H1 (cell line): ENCODE data around the gene PES1. TPM values are rescaled to one million over a fixed set of nuclear protein-coding genes. Genes with fewer than 3 reads are reported as not detected.
A peak's percentile ranks its signal among the peaks of the same experiment; 100 is the strongest.

Source experiments
- CTCF ChIA-PET: fragments of 300-600 bp; sonication (Branson Sonifier 250); formaldehyde crosslinking; loops from one replicate; lab custom pipeline; 2021; ENCODE audit not compliant: partially characterized antibody; lab: Charles Lee
- POLR2A ChIA-PET: fragments of 300-600 bp; sonication (Branson Sonifier 250); formaldehyde crosslinking; loops from one replicate; lab custom pipeline; 2021; ENCODE audit warnings: inconsistent platforms; ENCODE audit not compliant: partially characterized antibody; lab: Charles Lee
- DNase-seq, 2 experiments: peaks; one replicate each; pipeline versions ENCODE4 v3.0.0 to v3.0.0-alpha.2; 2010 to 2022; ENCODE audit warnings: low spot score in 2 of 2, low read depth in 1 of 2, mixed read lengths in 1 of 2
- FAIRE-seq: peaks from 2 replicates; lab custom pipeline; 2011; peaks lifted over from hg19 to GRCh38; lab: Jason Lieb, UNC
- H2AFZ ChIP-seq: 2 replicates; pipeline ENCODE4 v1.8.1; 2012; ENCODE audit warnings: low read length, inconsistent platforms
- H2AK5ac ChIP-seq: 2 replicates; pipeline ENCODE4 v1.6.1; 2013; ENCODE audit warnings: low read depth, low read length
- H2BK120ac ChIP-seq: replicated peaks from 2 replicates; pipeline ENCODE3; 2013; ENCODE audit warnings: low read depth, low read length, inconsistent platforms
- H2BK12ac ChIP-seq: 2 replicates; pipeline ENCODE4 v1.6.1; 2013; ENCODE audit warnings: low read depth, low read length
- H2BK15ac ChIP-seq: 2 replicates; pipeline ENCODE4 v1.6.1; 2013; ENCODE audit warnings: low read length
- H2BK20ac ChIP-seq: 2 replicates; pipeline ENCODE4 v1.6.1; 2013; ENCODE audit warnings: low read length
- H2BK5ac ChIP-seq: 2 replicates; pipeline ENCODE4 v1.6.1; 2013; ENCODE audit warnings: low read depth, low read length
- H3K14ac ChIP-seq: 2 replicates; pipeline ENCODE4 v1.6.1; 2013; ENCODE audit warnings: inconsistent platforms; ENCODE audit not compliant: insufficient read length
- H3K18ac ChIP-seq: 2 replicates; pipeline ENCODE4 v1.6.1; 2013; ENCODE audit warnings: low read length; ENCODE audit errors: extremely low read depth
- H3K23ac ChIP-seq: 2 replicates; pipeline ENCODE4 v1.6.1; 2013; ENCODE audit warnings: inconsistent platforms; ENCODE audit not compliant: insufficient read length
- H3K23me2 ChIP-seq: 2 replicates; pipeline ENCODE4 v1.6.1; 2013; ENCODE audit warnings: low read depth, low read length
- H3K27ac ChIP-seq: 2 replicates; pipeline ENCODE4 v1.6.1; 2011; ENCODE audit warnings: low read depth, low read length, inconsistent platforms
- H3K27me3 ChIP-seq, 4 experiments: replicated peaks in 1 of 4; 1 replicate in 1 of 4; 2 replicates in 3 of 4; pipeline versions ENCODE4 v1.6.1 to v1.8.1; 2011 to 2013; ENCODE audit warnings: low read length in 3 of 4, mild to moderate bottlenecking in 3 of 4, inconsistent platforms in 2 of 4, mixed read lengths in 2 of 4, moderate library complexity in 1 of 4; ENCODE audit not compliant: control insufficient read depth in 3 of 4, insufficient read depth in 3 of 4; ENCODE audit errors: extremely low read depth in 1 of 4
- H3K36me3 ChIP-seq, 4 experiments: 2 replicates each; pipeline versions ENCODE4 v1.6.1 to v1.8.1; 2011 to 2013; ENCODE audit warnings: mild to moderate bottlenecking in 4 of 4, low read length in 3 of 4, moderate library complexity in 2 of 4, control low read depth in 1 of 4, inconsistent platforms in 1 of 4; ENCODE audit not compliant: insufficient read depth in 4 of 4, control insufficient read depth in 2 of 4
- H3K4ac ChIP-seq: replicated peaks from 2 replicates; pipeline ENCODE3; 2013; ENCODE audit warnings: low read length, low read depth, mixed read lengths, inconsistent platforms; ENCODE audit not compliant: insufficient read length
- H3K4me1 ChIP-seq, 4 experiments: replicated peaks in 1 of 4; 1 replicate in 1 of 4; 2 replicates in 3 of 4; pipeline versions ENCODE4 v1.6.1 to v1.8.1; 2011 to 2013; ENCODE audit warnings: low read length in 3 of 4, inconsistent platforms in 2 of 4, mixed read lengths in 1 of 4; ENCODE audit not compliant: insufficient read depth in 4 of 4, control insufficient read depth in 3 of 4
- H3K4me2 ChIP-seq, 2 experiments: 2 replicates each; pipeline versions ENCODE4 v1.6.1 to v1.8.1; 2011 to 2013; ENCODE audit warnings: low read depth in 2 of 2, low read length in 2 of 2, control low read depth in 1 of 2, inconsistent platforms in 1 of 2, mild to moderate bottlenecking in 1 of 2; ENCODE audit not compliant: insufficient read depth in 1 of 2
- H3K4me3 ChIP-seq, 4 experiments: fragments of 200-600, 300-600 bp in 1 of 4; sonication (generic), shearing (Covaris generic), sonication (Bioruptor Twin) in 1 of 4; 2 replicates each; pipeline versions ENCODE4 v1.5.1 to v1.8.1; 2011 to 2016; ENCODE audit warnings: low read length in 4 of 4, low read depth in 3 of 4, control low read depth in 2 of 4, inconsistent platforms in 2 of 4, mild to moderate bottlenecking in 2 of 4, mixed read lengths in 1 of 4, moderate library complexity in 1 of 4; ENCODE audit not compliant: insufficient read depth in 2 of 4; ENCODE audit errors: extremely low read depth in 1 of 4
- H3K56ac ChIP-seq: replicated peaks from 2 replicates; pipeline ENCODE3; 2013; ENCODE audit warnings: low read depth, mild to moderate bottlenecking, mixed read lengths, low read length, inconsistent platforms; ENCODE audit not compliant: insufficient read length
- H3K79me1 ChIP-seq: 2 replicates; pipeline ENCODE4 v1.6.1; 2013; ENCODE audit warnings: low read depth, low read length, control low read depth
- H3K79me2 ChIP-seq, 2 experiments: 2 replicates each; pipeline versions ENCODE4 v1.6.1 to v1.8.1; 2012 to 2013; ENCODE audit warnings: low read length in 2 of 2, mild to moderate bottlenecking in 2 of 2, inconsistent platforms in 1 of 2; ENCODE audit not compliant: insufficient read depth in 2 of 2, control insufficient read depth in 1 of 2
- H3K9ac ChIP-seq, 4 experiments: replicated peaks in 1 of 4; 1 replicate in 1 of 4; 2 replicates in 3 of 4; pipeline versions ENCODE4 v1.6.1 to v1.8.1; 2011 to 2013; ENCODE audit warnings: low read depth in 3 of 4, low read length in 3 of 4, control low read depth in 2 of 4, mild to moderate bottlenecking in 2 of 4, moderate library complexity in 2 of 4, inconsistent platforms in 1 of 4; ENCODE audit errors: extremely low read depth in 1 of 4
- H3K9me3 ChIP-seq, 2 experiments: 2 replicates each; pipeline versions ENCODE4 v1.6.1 to v1.8.1; 2012 to 2013; ENCODE audit warnings: mild to moderate bottlenecking in 2 of 2, moderate library complexity in 2 of 2, control low read depth in 1 of 2, inconsistent platforms in 1 of 2, low read depth in 1 of 2, low read length in 1 of 2, mixed read lengths in 1 of 2; ENCODE audit not compliant: insufficient read depth in 2 of 2
- H4K20me1 ChIP-seq, 2 experiments: replicated peaks in 1 of 2; 2 replicates each; pipeline versions ENCODE3 to v1.8.1; 2011 to 2013; ENCODE audit warnings: inconsistent platforms in 2 of 2, low read length in 2 of 2, mild to moderate bottlenecking in 1 of 2; ENCODE audit not compliant: insufficient read depth in 2 of 2, control insufficient read depth in 1 of 2
- H4K5ac ChIP-seq: 2 replicates; pipeline ENCODE4 v1.6.1; 2013; ENCODE audit warnings: low read length, low read depth, mixed read lengths, inconsistent platforms; ENCODE audit not compliant: insufficient read length
- H4K8ac ChIP-seq: 2 replicates; pipeline ENCODE4 v1.8.0; 2013; ENCODE audit warnings: mild to moderate bottlenecking, moderate library complexity, low read length, inconsistent platforms; ENCODE audit not compliant: insufficient read depth; ENCODE audit errors: extremely low read depth
- H4K91ac ChIP-seq: replicated peaks from 2 replicates; pipeline ENCODE3; 2013; ENCODE audit warnings: low read length, mixed read lengths, inconsistent platforms; ENCODE audit not compliant: insufficient read length
- ASH2L ChIP-seq: fragments of 200-600, 300-600 bp; sonication (generic); IDR thresholded peaks from one replicate; pipeline ENCODE4 v1.7.1; 2017; ENCODE audit warnings: low read length
- BACH1 ChIP-seq: IDR thresholded peaks from 2 replicates; pipeline ENCODE4 v1.6.1; 2012; ENCODE audit warnings: low read length, improper control_type of control experiment
- CTCF ChIP-seq, 3 experiments: IDR thresholded peaks; 1 replicate in 2 of 3; 2 replicates in 1 of 3; pipeline versions ENCODE4 v1.5.1 to v1.6.1; 2011; ENCODE audit warnings: low read length in 3 of 3, mild to moderate bottlenecking in 3 of 3, inconsistent platforms in 2 of 3, low read depth in 1 of 3, moderate library complexity in 1 of 3; ENCODE audit not compliant: insufficient read depth in 1 of 3; ENCODE audit errors: control extremely low read depth in 1 of 3
- POLR2A ChIP-seq, 2 experiments: IDR thresholded peaks; 1 replicate in 1 of 2; 2 replicates in 1 of 2; pipeline ENCODE4 v1.6.1; 2011; ENCODE audit warnings: low read depth in 2 of 2, low read length in 2 of 2, mild to moderate bottlenecking in 2 of 2; ENCODE audit errors: control extremely low read depth in 1 of 2
- RFX5 ChIP-seq: IDR thresholded peaks from 2 replicates; pipeline ENCODE4 v1.6.1; 2011; ENCODE audit warnings: low read depth, low read length, improper control_type of control experiment, borderline replicate concordance
- SAP30 ChIP-seq: fragments of 300-600 bp; sonication (generic); IDR thresholded peaks from 2 replicates; pipeline ENCODE4 v1.7.1; 2012; ENCODE audit warnings: low read length, moderate library complexity, mild to moderate bottlenecking, inconsistent platforms; ENCODE audit not compliant: insufficient read depth, insufficient replicate concordance
- SIX5 ChIP-seq: IDR thresholded peaks from 2 replicates; pipeline ENCODE4 v1.6.1; 2011; ENCODE audit warnings: mild to moderate bottlenecking, low read depth, low read length
- TAF1 ChIP-seq: IDR thresholded peaks from 2 replicates; pipeline ENCODE4 v1.6.1; 2011; ENCODE audit warnings: mild to moderate bottlenecking, low read depth, low read length
- TAF7 ChIP-seq: optimal IDR thresholded peaks from 2 replicates; pipeline ENCODE3; 2011; ENCODE audit warnings: low read depth, mild to moderate bottlenecking, inconsistent platforms, low read length, moderate library complexity, borderline replicate concordance
- WGBS, 2 experiments: shearing (Covaris generic) in 1 of 2; methylation state at CpG; one replicate each; pipeline versions ENCODE4 v1.1.6 to v1.1.7; 2013 to 2015; ENCODE audit warnings: low lambda C conversion rate in 2 of 2, mixed read lengths in 2 of 2, inconsistent platforms in 1 of 2, low coverage in 1 of 2, missing lambda C conversion rate in 1 of 2; ENCODE audit not compliant: insufficient replicate concordance in 2 of 2, insufficient coverage in 1 of 2, insufficient read length in 1 of 2; ENCODE audit errors: extremely low coverage in 1 of 2, missing lambda C conversion rate in 1 of 2; 5-methylcytosine and 5-hydroxymethylcytosine counted together
- polyA plus RNA-seq, 7 experiments: library from polyadenylated mRNA; depleted of rRNA in 3 of 7; stranded (reverse) in 5 of 7; unstranded in 2 of 7; fragments of >200 nt in 5 of 7; fragments of 200-250 nt in 2 of 7; gene quantifications; 1 replicate in 5 of 7; 2 replicates in 1 of 7; 4 replicates in 1 of 7; pipeline versions ENCODE4 v1.2.1 to v1.2.3, GENCODE V29; 2011 to 2013; ENCODE audit warnings: missing spikeins in 2 of 7, mixed read lengths in 2 of 7
- total RNA-seq: library from RNA; stranded (reverse); fragmentation: NEBNext Ultra II Directional; extraction: Animal tissue kit (Norgen Biotek cat#: 25700); gene quantifications from 2 replicates; pipeline ENCODE4 v1.2.1, GENCODE V29; 2021

The PES1 gene
- total and polyA plus RNA-seq, 2 of the 8 experiments (the other 6 are each of a cell fraction or from before 2014, with no cell fraction given), result 121 to 191 TPM

GRCh38 chr22:30574997-30575671 is 16.6 kb downstream of the PES1 start:
- ChIA-PET CTCF (interaction anchor here (1.0 to 2.4 kb wide), 6 partner anchors 10 to 38 kb away, joined by 3 to 7 read pairs (median 3); no protein-coding TSS in a partner anchor), POLR2A (interaction anchor here (0.8 to 6.7 kb wide), 5 partner anchors 13 to 133 kb away, joined by 3 to 64 read pairs (median 3); partner anchors contain the start of gene PES1)
- peaks cover 0 to 15% (median 5%) of the 10 kb centered on the region in 4 experiments; a peak in 5 of 7 replicates for H3K4me1 ChIP-seq
- H3K4ac ChIP-seq, result no peak overlapping the region
- FAIRE-seq (no peak), DNase-seq (no peak)
- H4K8ac ChIP-seq, result no peak overlapping the region
- no peak overlapping the region for H3K56ac ChIP-seq
- H3K79me1 ChIP-seq, result peaks cover 3% of the 10 kb centered on the region
- no peaks in the 10 kb centered on the region for H3K27me3 ChIP-seq
- H3K9me3 ChIP-seq, result no peaks in the 10 kb centered on the region
- H3K4me3 ChIP-seq, result peak overlapping the region; percentile 40 to 70 (median 43); a peak in 7 of 8 replicates
- H3K9ac ChIP-seq, result peak overlapping the region in 1 of 4 experiments; percentile 63; a peak in 2 of 7 replicates
- 80% methylated on average over 12 of the region's 12 CpGs; no CpG with 5 or more reads in 1 of the 2 experiments for WGBS, 2 experiments
- no peak overlapping the region for H3K27ac ChIP-seq
- peaks cover 16 to 36% (median 34%) of the 10 kb centered on the region in 4 experiments; a peak in 7 of 8 replicates for H3K36me3 ChIP-seq
- no peak overlapping the region for H2AFZ ChIP-seq
- H3K4me2 ChIP-seq, result peak overlapping the region; percentile 84 to 87
- H2BK20ac ChIP-seq, result no peak overlapping the region
- no peak overlapping the region for H4K5ac ChIP-seq
- no peak overlapping the region for H4K91ac ChIP-seq
- peaks cover 10% of the 10 kb centered on the region; the same call in 1 of the 2 replicates for H3K23me2 ChIP-seq
- H3K14ac ChIP-seq, result no peak overlapping the region
- H2BK15ac ChIP-seq, result no peak overlapping the region
- no peak overlapping the region for H2BK120ac ChIP-seq
- no peak overlapping the region for H3K18ac ChIP-seq
- no peak overlapping the region for H2BK5ac ChIP-seq
- H3K23ac ChIP-seq, result no peak overlapping the region
- H3K79me2 ChIP-seq, result no peaks in the 10 kb centered on the region; a peak in 1 of 4 replicates
- no peak overlapping the region for H2BK12ac ChIP-seq
- H2AK5ac ChIP-seq, result no peak overlapping the region
- peaks cover 0 to 11% of the 10 kb centered on the region in 2 experiments for H4K20me1 ChIP-seq
- TF ChIP-seq SAP30 (peak; percentile 49), BACH1 (peak; percentile 47; the same call in 1 of the 2 replicates), SIX5 (no peak), RFX5 (no peak), TAF7 (no peak), POLR2A (IDR thresholded peaks at IDR 0.05; ENCODE audit: control extremely low read depth in 1 of 2, low read depth in 2 of 2, low read length in 2 of 2) (0 out of 3 replicates have a peak, but pooled peaks of 1 of the 2 experiments have one; percentile 2), ASH2L (no peak), TAF1 (no peak), CTCF (IDR thresholded peaks at IDR 0.05; ENCODE audit: control extremely low read depth in 1 of 3, insufficient read depth in 1 of 3, low read depth in 1 of 3, low read length in 3 of 3) (peak in 1 of 3 experiments; percentile 39; a peak in 1 of 4 replicates)
